SK-N-SH treated with all-trans-retinoic acid at 6 μM for 48 hours (cell line): ENCODE results near the gene TRIM24.
"Not testable (repeated sequence)": the region's sequence is repeated elsewhere in the genome, so short reads cannot be mapped to it uniquely, and the experiment has no call there.

Experiments used
- ATAC-seq: fragments of 200-7000 bp; cut with Tn5 transposase; 3 replicates; pipeline ENCODE4 v1.9.1; 2020; ENCODE audit warnings: mild to moderate bottlenecking, moderate library complexity
- ARNTL ChIP-seq: fragments of 450-650 bp; formaldehyde crosslinking; IDR thresholded peaks from 2 replicates; pipeline ENCODE4 v1.5.0; 2020; ENCODE audit warnings: low read depth, mild to moderate bottlenecking, moderate library complexity, borderline replicate concordance
- BACH2 ChIP-seq: fragments of 250-450 bp; sonication (Bioruptor Pico); IDR thresholded peaks from 2 replicates; pipeline ENCODE4 v1.9.0; 2021; ENCODE audit warnings: mild to moderate bottlenecking, borderline replicate concordance
- CREB5 ChIP-seq: fragments of 250-450 bp; sonication (Bioruptor Pico); IDR thresholded peaks from 2 replicates; pipeline ENCODE4 v1.5.1; 2020; ENCODE audit warnings: low read depth, mild to moderate bottlenecking, moderate library complexity
- CSDC2 ChIP-seq: fragments of 250-450 bp; sonication (Bioruptor Pico); IDR thresholded peaks from 2 replicates; pipeline ENCODE4 v1.5.0; 2020; ENCODE audit warnings: mild to moderate bottlenecking, moderate library complexity
- ESRRG ChIP-seq: fragments of 250-450 bp; sonication (Bioruptor Pico); IDR thresholded peaks from 2 replicates; pipeline ENCODE4 v1.6.1; 2021; ENCODE audit warnings: mild to moderate bottlenecking
- GLIS3 ChIP-seq: fragments of 250-450 bp; sonication (Bioruptor Pico); IDR thresholded peaks from 2 replicates; pipeline ENCODE4 v1.5.0; 2020; ENCODE audit warnings: mild to moderate bottlenecking, moderate library complexity
- ISL1 ChIP-seq: fragments of 250-450 bp; sonication (Bioruptor Pico); IDR thresholded peaks from 2 replicates; pipeline ENCODE4 v2.1.2; 2022; ENCODE audit warnings: mild to moderate bottlenecking, moderate library complexity
- OSR1 ChIP-seq: fragments of 250-450 bp; sonication (Bioruptor Pico); IDR thresholded peaks from 2 replicates; pipeline ENCODE4 v1.8.0; 2022; ENCODE audit warnings: moderate library complexity, mild to moderate bottlenecking, inconsistent platforms
- RARB ChIP-seq: fragments of 250-450 bp; sonication (Bioruptor Pico); IDR thresholded peaks from 2 replicates; pipeline ENCODE4 v1.8.0; 2021; ENCODE audit warnings: mild to moderate bottlenecking, moderate library complexity
- SNAI2 ChIP-seq: fragments of 250-450 bp; sonication (Bioruptor Pico); IDR thresholded peaks from 2 replicates; pipeline ENCODE4 v1.5.0; 2020; ENCODE audit warnings: mild to moderate bottlenecking, moderate library complexity
- TCF4 ChIP-seq: fragments of 250-450 bp; sonication (Bioruptor Pico); IDR thresholded peaks from 2 replicates; pipeline ENCODE4 v1.8.0; 2021; ENCODE audit warnings: mild to moderate bottlenecking, moderate library complexity, borderline replicate concordance
- TOX ChIP-seq: fragments of 250-450 bp; sonication (Bioruptor Pico); IDR thresholded peaks from 2 replicates; pipeline ENCODE4 v1.8.0; 2021; ENCODE audit warnings: mild to moderate bottlenecking, moderate library complexity, borderline replicate concordance
- ZFP3 ChIP-seq: fragments of 250-450 bp; sonication (Bioruptor Pico); IDR thresholded peaks from 2 replicates; pipeline ENCODE4 v1.5.0; 2020; ENCODE audit warnings: mild to moderate bottlenecking, moderate library complexity
- ZFP30 ChIP-seq: fragments of 450-650 bp; formaldehyde crosslinking; IDR thresholded peaks from 2 replicates; pipeline ENCODE4 v1.5.0; 2022; ENCODE audit warnings: mild to moderate bottlenecking, moderate library complexity
- ZNF70 ChIP-seq: fragments of 450-650 bp; formaldehyde crosslinking; IDR thresholded peaks from 2 replicates; pipeline ENCODE4 v1.5.0; 2020; ENCODE audit warnings: mild to moderate bottlenecking, moderate library complexity
- ZNF8 ChIP-seq: fragments of 450-650 bp; formaldehyde crosslinking; IDR thresholded peaks from 2 replicates; pipeline ENCODE4 v1.5.0; 2020; ENCODE audit warnings: mild to moderate bottlenecking, moderate library complexity
- TF ChIP-seq, protein P1 (sequence below): fragments of 250-450 bp; sonication (Bioruptor Pico); IDR thresholded peaks from 2 replicates; pipeline ENCODE4 v1.8.0; 2021; ENCODE audit warnings: low read depth, mild to moderate bottlenecking, moderate library complexity, borderline replicate concordance
- TF ChIP-seq, protein P2 (sequence below): fragments of 250-450 bp; sonication (Bioruptor Pico); IDR thresholded peaks from 2 replicates; pipeline ENCODE4 v1.5.1; 2021; ENCODE audit warnings: mild to moderate bottlenecking, moderate library complexity
- TF ChIP-seq, protein P3 (sequence below): fragments of 250-450 bp; sonication (Bioruptor Pico); IDR thresholded peaks from 2 replicates; pipeline ENCODE4 v1.8.0; 2020; ENCODE audit warnings: mild to moderate bottlenecking, moderate library complexity, borderline replicate concordance

TRIM24 gene

DNA sequence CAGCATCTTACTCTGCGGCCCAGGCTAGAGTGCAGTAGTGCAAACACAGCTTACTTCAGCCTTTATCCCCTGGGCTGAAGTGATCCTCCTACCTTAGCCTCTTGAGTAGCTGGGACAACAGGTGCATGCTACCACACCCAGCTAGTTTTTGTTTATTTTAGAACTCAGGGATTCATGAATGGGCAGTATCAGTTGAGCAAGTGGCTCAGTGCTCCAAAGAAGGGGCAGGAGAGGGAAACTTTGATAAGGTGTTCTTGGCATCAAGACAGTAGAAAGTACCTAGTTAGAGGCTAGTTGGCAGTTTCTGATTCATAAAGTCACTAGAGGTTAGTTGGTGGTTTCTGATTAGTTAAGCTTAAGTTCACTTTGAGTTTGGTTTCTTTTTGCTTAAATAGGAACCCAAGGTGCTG, 18.4 kb downstream of the TRIM24 start:
- TF ChIP-seq BACH2 (CRISPR knock-in tag) (no peak), OSR1 (no peak), CSDC2 (CRISPR knock-in tag) (no peak), ZFP3 (CRISPR knock-in tag) (no peak), TOX (CRISPR knock-in tag) (no peak), ISL1 (CRISPR knock-in tag) (no peak), ARNTL (CRISPR knock-in tag) (no peak), RARB (no peak), ESRRG (CRISPR knock-in tag) (no peak), TCF4 (CRISPR knock-in tag) (no peak)
- TF ChIP-seq, protein P1, sequence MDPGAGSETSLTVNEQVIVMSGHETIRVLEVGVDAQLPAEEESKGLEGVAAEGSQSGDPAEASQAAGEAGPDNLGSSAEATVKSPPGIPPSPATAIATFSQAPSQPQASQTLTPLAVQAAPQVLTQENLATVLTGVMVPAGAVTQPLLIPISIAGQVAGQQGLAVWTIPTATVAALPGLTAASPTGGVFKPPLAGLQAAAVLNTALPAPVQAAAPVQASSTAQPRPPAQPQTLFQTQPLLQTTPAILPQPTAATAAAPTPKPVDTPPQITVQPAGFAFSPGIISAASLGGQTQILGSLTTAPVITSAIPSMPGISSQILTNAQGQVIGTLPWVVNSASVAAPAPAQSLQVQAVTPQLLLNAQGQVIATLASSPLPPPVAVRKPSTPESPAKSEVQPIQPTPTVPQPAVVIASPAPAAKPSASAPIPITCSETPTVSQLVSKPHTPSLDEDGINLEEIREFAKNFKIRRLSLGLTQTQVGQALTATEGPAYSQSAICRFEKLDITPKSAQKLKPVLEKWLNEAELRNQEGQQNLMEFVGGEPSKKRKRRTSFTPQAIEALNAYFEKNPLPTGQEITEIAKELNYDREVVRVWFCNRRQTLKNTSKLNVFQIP = no peak
- TF ChIP-seq, protein P2, sequence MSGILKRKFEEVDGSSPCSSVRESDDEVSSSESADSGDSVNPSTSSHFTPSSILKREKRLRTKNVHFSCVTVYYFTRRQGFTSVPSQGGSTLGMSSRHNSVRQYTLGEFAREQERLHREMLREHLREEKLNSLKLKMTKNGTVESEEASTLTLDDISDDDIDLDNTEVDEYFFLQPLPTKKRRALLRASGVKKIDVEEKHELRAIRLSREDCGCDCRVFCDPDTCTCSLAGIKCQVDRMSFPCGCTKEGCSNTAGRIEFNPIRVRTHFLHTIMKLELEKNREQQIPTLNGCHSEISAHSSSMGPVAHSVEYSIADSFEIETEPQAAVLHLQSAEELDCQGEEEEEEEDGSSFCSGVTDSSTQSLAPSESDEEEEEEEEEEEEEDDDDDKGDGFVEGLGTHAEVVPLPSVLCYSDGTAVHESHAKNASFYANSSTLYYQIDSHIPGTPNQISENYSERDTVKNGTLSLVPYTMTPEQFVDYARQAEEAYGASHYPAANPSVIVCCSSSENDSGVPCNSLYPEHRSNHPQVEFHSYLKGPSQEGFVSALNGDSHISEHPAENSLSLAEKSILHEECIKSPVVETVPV (CRISPR knock-in tag) = no peak
- no peak for ATAC-seq

GRCh38 chr7:138480527-138480926, 20.5 kb downstream of the TRIM24 start:
- TF ChIP-seq ZFP30 (CRISPR knock-in tag) = no peak
- no peak for ATAC-seq

- no peak for ATAC-seq
- TF ChIP-seq ESRRG (CRISPR knock-in tag) = no peak
- no peak for TF ChIP-seq OSR1
Measured at GRCh38 chr7:138481447-138482380, 21.7 kb downstream of the TRIM24 start.

DNA sequence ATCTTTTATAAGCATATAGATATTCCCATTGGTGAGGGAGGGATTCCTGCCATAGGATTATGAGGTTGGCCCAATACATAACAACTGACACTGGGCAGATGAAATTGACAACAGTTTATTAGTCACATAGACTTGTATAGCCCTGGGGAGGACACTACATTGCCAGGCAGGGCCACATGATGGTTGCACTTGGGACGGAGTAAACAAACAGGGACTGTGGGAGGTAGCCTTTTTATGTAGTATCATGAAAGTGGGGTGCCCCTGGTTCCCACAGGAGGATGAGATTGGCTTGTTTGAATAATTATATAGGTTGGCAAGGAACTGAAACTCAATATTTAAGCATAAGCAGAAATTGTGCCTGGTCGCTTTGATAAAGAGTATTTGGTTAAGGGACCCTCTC, 23.5 kb downstream of the TRIM24 start:
- no peak for ATAC-seq
- no peak for TF ChIP-seq ZNF8 (CRISPR knock-in tag)
- no peak for TF ChIP-seq SNAI2 (CRISPR knock-in tag)
- TF ChIP-seq TOX (CRISPR knock-in tag) = no peak
- TF ChIP-seq, protein P2 (CRISPR knock-in tag) = no peak
- TF ChIP-seq GLIS3 (CRISPR knock-in tag) = no peak
- TF ChIP-seq ZFP3 (CRISPR knock-in tag) = no peak
- TF ChIP-seq ESRRG (CRISPR knock-in tag) = no peak
- no peak for TF ChIP-seq CSDC2 (CRISPR knock-in tag)
- TF ChIP-seq, protein P3, sequence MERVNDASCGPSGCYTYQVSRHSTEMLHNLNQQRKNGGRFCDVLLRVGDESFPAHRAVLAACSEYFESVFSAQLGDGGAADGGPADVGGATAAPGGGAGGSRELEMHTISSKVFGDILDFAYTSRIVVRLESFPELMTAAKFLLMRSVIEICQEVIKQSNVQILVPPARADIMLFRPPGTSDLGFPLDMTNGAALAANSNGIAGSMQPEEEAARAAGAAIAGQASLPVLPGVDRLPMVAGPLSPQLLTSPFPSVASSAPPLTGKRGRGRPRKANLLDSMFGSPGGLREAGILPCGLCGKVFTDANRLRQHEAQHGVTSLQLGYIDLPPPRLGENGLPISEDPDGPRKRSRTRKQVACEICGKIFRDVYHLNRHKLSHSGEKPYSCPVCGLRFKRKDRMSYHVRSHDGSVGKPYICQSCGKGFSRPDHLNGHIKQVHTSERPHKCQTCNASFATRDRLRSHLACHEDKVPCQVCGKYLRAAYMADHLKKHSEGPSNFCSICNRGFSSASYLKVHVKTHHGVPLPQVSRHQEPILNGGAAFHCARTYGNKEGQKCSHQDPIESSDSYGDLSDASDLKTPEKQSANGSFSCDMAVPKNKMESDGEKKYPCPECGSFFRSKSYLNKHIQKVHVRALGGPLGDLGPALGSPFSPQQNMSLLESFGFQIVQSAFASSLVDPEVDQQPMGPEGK (CRISPR knock-in tag) = no peak
- TF ChIP-seq CREB5 (CRISPR knock-in tag) = no peak
- no peak for TF ChIP-seq ZNF70 (CRISPR knock-in tag)
- TF ChIP-seq TCF4 (CRISPR knock-in tag) = no peak

DNA sequence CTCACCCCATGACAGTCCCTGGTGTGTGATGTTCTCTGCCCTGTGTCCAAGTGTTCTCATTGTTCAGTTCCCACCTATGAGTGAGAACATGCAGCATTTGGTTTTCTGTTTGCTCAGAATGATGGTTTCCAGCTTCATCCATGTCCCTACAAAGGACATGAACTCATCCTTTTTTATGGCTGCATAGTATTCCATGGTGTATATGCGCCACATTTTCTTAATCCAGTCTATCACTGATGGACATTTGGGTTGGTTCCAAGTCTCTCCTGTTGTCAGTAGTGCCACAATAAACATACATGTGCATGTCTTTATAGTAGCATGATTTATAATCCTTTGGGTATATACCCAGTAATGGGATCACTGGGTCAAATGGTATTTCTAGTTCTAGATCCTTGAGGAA, 25.4 kb downstream of the TRIM24 start:
- ATAC-seq = not testable (repeated sequence)

DNA sequence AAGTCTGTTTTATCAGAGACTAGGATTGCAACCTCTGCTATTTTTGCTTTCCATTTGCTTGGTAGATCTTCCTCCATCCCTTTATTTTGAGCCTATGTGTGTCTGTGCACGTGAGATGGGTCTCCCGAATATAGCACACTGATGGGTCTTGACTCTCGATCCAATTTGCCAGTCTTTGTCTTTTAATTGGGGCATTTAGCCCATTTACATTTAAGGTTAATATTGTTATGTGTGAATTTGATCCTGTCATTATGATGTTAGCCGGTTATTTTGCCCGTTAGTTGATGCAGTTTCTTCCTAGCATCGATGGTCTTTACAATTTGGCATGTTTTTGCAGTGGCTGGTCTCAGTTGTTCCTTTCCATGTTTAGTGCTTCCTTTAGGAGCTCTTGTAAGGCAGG, 29.1 kb downstream of the TRIM24 start:
- not testable (repeated sequence) for ATAC-seq
